Posterior vena cava (tissue), 2 donors: ENCODE results near the gene RAB40C. TPM values are rescaled to one million over a fixed set of nuclear protein-coding genes. Genes with fewer than 3 reads are reported as not detected.

Source experiments
- DNase-seq: peaks from one replicate; pipeline ENCODE4 v3.0.0-alpha.2; 2020; ENCODE audit warnings: low spot score
- intact Hi-C, 2 donors: fragments of 100-400 bp; cut with DNase I; formaldehyde crosslinking; loops; one replicate each; pipeline versions ENCODE4 v1.14.1 to v1.14.2; 2022 to 2023
- total RNA-seq, 2 donors: library from RNA; stranded (reverse); fragmentation: NEBNext Ultra II Directional; extraction: Animal tissue kit (Norgen Biotek cat#: 25700); gene quantifications; one replicate each; pipeline ENCODE4 v1.2.1, GENCODE V29; 2021
- donor health status: DM: yes; HTN: yes; CAD: no.
- donor health status: DM: yes; HTN: yes; CAD: no.

RAB40C gene
- total RNA-seq, 2 donors from 2014 or later: 13.0 to 13.6 TPM

- intact Hi-C loops: loop anchor here (5.0 kb wide), 2 partner anchors 62 to 262 kb away; no protein-coding TSS in a partner anchor
- peak; percentile 98 for DNase-seq
These were observed 59.1 kb downstream of the RAB40C start, which contains the start of gene WDR90 for GRCh38 chr16:648781-649589. Gene WDR90, plus strand, starts transcription at chr16:649365. Its CDS starts 52 bp downstream, at chr16:649417.

GRCh38 chr16:649631-650030, 59.8 kb downstream of the RAB40C start:
- intact Hi-C loops: loop anchor here (5.0 kb wide), 2 partner anchors 62 to 262 kb away; no protein-coding TSS in a partner anchor
- no peak for DNase-seq

GRCh38 chr16:651844-652243, 62.0 kb downstream of the RAB40C start:
- no peak for DNase-seq
- intact Hi-C loops: loop anchor here in 1 of 2 donors (2.0 kb wide), 1 partner anchor 61 kb away; the partner anchor contains the start of gene RAB40C

GRCh38 chr16:652454-653305, 62.8 kb downstream of the RAB40C start:
- intact Hi-C loops: loop anchor here in 1 of 2 donors (2.0 kb wide), 1 partner anchor 62 kb away; the partner anchor contains the start of gene RAB40C
- DNase-seq: no peak

GRCh38 chr16:654034-654433, 64.2 kb downstream of the RAB40C start:
- intact Hi-C loops: no loop called here

GRCh38 chr16:657487-657886, 67.6 kb downstream of the RAB40C start:
- intact Hi-C loops: no loop called here
- DNase-seq: no peak

More at GRCh38 chr16:654034-654433, 64.2 kb downstream of the RAB40C start:
- no peak for DNase-seq

GRCh38 chr16:658679-659571, 69.1 kb downstream of the RAB40C start:
- no peak for DNase-seq
- intact Hi-C loops: no loop called here

GRCh38 chr16:659618-660017, 69.8 kb downstream of the RAB40C start:
- intact Hi-C loops: loop anchor here in 1 of 2 donors (5.0 kb wide), 1 partner anchor 82 kb away; no protein-coding TSS in a partner anchor
- no peak for DNase-seq

- intact Hi-C loops: loop anchor here in 1 of 2 donors (5.0 kb wide), 1 partner anchor 83 kb away; no protein-coding TSS in a partner anchor
These were observed 70.2 kb downstream of the RAB40C start for GRCh38 chr16:660132-660458.

GRCh38 chr16:660459-661183, 70.8 kb downstream of the RAB40C start:
- intact Hi-C loops: loop anchor here in 1 of 2 donors (5.0 kb wide), 1 partner anchor 83 kb away; no protein-coding TSS in a partner anchor

More at GRCh38 chr16:660132-660458, 70.2 kb downstream of the RAB40C start:
- DNase-seq: no peak

GRCh38 chr16:661184-661821, 71.4 kb downstream of the RAB40C start:
- no peak for DNase-seq
- intact Hi-C loops: loop anchor here in 1 of 2 donors (5.0 kb wide), 1 partner anchor 84 kb away; no protein-coding TSS in a partner anchor

More at GRCh38 chr16:660459-661183, 70.8 kb downstream of the RAB40C start:
- peak; percentile 97 for DNase-seq

- DNase-seq: no peak
- intact Hi-C loops: loop anchor here in 1 of 2 donors (5.0 kb wide), 1 partner anchor 85 kb away; no protein-coding TSS in a partner anchor
These were observed 72.2 kb downstream of the RAB40C start for GRCh38 chr16:662095-662494.

- intact Hi-C loops: loop anchor here in 1 of 2 donors (5.0 kb wide), 1 partner anchor 85 kb away; no protein-coding TSS in a partner anchor
- no peak for DNase-seq
These were observed 72.7 kb downstream of the RAB40C start for GRCh38 chr16:662597-662996.

GRCh38 chr16:666572-666971, 76.7 kb downstream of the RAB40C start:
- no peak for DNase-seq
- intact Hi-C loops: no loop called here

- no peak for DNase-seq
- intact Hi-C loops: no loop called here
These were observed 77.4 kb downstream of the RAB40C start for GRCh38 chr16:667113-667779.

- DNase-seq: peak; percentile 98
- intact Hi-C loops: no loop called here
These were observed 78.1 kb downstream of the RAB40C start, which contains the start of gene RHOT2 for GRCh38 chr16:667780-668518. Gene RHOT2, plus strand, starts transcription at chr16:668132. Its CDS starts 68 bp downstream, at chr16:668200.
